NCI-H82 treated with DMSO at 0.1 percent for 48 hours (cell line): ENCODE measurements around the gene FAM120B.
"Not testable (repeated sequence)": the region's sequence is repeated elsewhere in the genome, so short reads cannot be mapped to it uniquely, and the experiment has no call there.

ENCODE experiments used
- DNase-seq: peaks from one replicate; lab custom pipeline; 2025; ENCODE audit not compliant: unreplicated experiment; lab: John Stamatoyannopoulos, UW

The FAM120B gene

GRCh38 chr6:170297576-170298330 lies 8.8 kb upstream of the FAM120B start:
- no peak for DNase-seq

GRCh38 chr6:170298688-170299087 lies 7.9 kb upstream of the FAM120B start:
- DNase-seq: no peak

- DNase-seq: no peak
These were observed 5.4 kb upstream of the FAM120B start for GRCh38 chr6:170301184-170301583.

- DNase-seq: no peak
These were observed 694 bp upstream of the FAM120B start for GRCh38 chr6:170305805-170306323.

GRCh38 chr6:170307080-170307545 lies 555 bp downstream of the FAM120B start:
- DNase-seq: no peak

- no peak for DNase-seq
These were observed 2.2 kb downstream of the FAM120B start for GRCh38 chr6:170308761-170309160.

- no peak for DNase-seq
These were observed 5.1 kb downstream of the FAM120B start for GRCh38 chr6:170311696-170312095.

GRCh38 chr6:170312876-170313275 lies 6.3 kb downstream of the FAM120B start:
- DNase-seq: no peak

- no peak for DNase-seq
These were observed 7.2 kb downstream of the FAM120B start for GRCh38 chr6:170313716-170314295.

GRCh38 chr6:170314983-170315382 lies 8.4 kb downstream of the FAM120B start:
- no peak for DNase-seq

- DNase-seq: no peak
These were observed 9.5 kb downstream of the FAM120B start for GRCh38 chr6:170316071-170316470.

- no peak for DNase-seq
These were observed 10.5 kb downstream of the FAM120B start for GRCh38 chr6:170317076-170317475.

GRCh38 chr6:170317718-170318117 lies 11.2 kb downstream of the FAM120B start:
- DNase-seq: no peak

GRCh38 chr6:170329321-170329720 lies 22.8 kb downstream of the FAM120B start:
- no peak for DNase-seq

- not testable (repeated sequence) for DNase-seq
These were observed 28.6 kb downstream of the FAM120B start for GRCh38 chr6:170335199-170335598.

GRCh38 chr6:170344631-170345576 lies 38.3 kb downstream of the FAM120B start:
- no peak for DNase-seq

- no peak for DNase-seq
These were observed 39.1 kb downstream of the FAM120B start for GRCh38 chr6:170345662-170346061.

GRCh38 chr6:170346649-170347048 lies 40.1 kb downstream of the FAM120B start:
- no peak for DNase-seq

- DNase-seq: no peak
These were observed 40.5 kb downstream of the FAM120B start for GRCh38 chr6:170347091-170347490.

GRCh38 chr6:170347975-170348374 lies 41.4 kb downstream of the FAM120B start:
- no peak for DNase-seq

GRCh38 chr6:170351456-170351855 lies 44.9 kb downstream of the FAM120B start:
- not testable (repeated sequence) for DNase-seq
